GM19193 (cell line): ENCODE measurements around the gene CYB561D1.

Experiments
- POLR2A ChIP-seq: IDR thresholded peaks from 4 replicates; pipeline ENCODE4 v1.6.1; 2011; ENCODE audit not compliant: insufficient read depth, insufficient read length; ENCODE audit errors: extremely low read depth

CYB561D1 gene, protein sequence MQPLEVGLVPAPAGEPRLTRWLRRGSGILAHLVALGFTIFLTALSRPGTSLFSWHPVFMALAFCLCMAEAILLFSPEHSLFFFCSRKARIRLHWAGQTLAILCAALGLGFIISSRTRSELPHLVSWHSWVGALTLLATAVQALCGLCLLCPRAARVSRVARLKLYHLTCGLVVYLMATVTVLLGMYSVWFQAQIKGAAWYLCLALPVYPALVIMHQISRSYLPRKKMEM

DNA sequence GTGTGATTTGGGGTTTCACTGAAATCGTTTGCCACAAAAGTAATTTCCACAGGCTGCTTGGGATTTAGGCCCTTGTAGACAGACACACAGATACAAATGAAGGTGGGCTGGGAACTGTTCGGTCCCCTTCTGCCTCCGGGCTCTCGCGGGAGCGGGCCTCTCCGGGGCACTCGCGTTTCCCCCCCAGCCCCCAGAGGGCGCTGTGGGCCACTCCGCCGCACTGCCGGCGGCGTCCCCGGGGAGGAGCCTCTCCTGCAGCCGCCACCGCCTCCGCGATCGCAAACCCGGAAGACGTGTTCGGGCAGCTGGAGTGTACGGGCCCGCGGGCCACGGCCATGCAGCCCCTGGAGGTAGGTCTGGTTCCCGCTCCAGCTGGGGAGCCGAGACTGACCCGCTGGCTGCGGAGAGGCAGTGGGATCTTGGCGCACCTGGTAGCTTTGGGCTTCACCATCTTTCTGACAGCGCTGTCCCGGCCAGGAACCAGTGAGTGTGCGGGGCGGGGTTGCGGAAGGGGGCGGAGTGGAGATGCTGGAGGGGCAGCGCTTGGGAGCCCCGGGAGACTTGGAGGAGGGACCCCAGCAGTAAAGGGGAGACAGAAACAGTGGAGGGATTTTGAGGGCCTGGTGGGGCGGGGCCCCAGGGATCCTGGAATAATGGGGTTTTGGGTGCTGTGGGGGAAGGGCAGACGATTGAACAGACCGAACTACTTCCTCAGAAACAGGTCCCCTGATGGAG, at the start of gene CYB561D1:
TSS of gene CYB561D1 (plus strand) at position 290 of the 735 bp plus-strand sequence. CDS start at position 336, 46 bp downstream.
- TF ChIP-seq POLR2A = peak; percentile 88

- TF ChIP-seq POLR2A = no peak
Observed at GRCh38 chr1:109444346-109444745, 49.5 kb upstream of the CYB561D1 start.

- TF ChIP-seq POLR2A = no peak
Observed at GRCh38 chr1:109447524-109447923, 46.4 kb upstream of the CYB561D1 start.

GRCh38 chr1:109454497-109455133, 39.3 kb upstream of the CYB561D1 start:
- no peak for TF ChIP-seq POLR2A

DNA sequence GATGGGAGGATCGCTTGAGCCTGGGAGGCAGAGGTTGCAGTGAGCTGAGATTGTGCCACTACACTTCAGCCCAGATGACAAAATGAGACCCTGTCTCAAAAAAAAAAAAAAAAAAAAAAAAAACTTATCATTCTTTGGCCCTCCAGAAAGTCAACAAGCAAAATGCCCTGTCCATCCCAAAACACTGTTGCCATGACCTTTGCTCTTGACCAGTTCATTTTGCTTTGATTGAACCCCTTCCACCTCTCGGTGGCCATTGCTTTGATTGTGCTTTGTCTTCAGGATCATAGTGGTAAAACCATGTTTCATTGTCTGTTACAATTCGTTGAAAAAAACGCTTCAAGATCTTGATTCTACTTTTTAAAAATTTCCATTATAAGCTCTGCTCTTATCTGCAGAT, 36.1 kb upstream of the CYB561D1 start:
- no peak for TF ChIP-seq POLR2A

DNA sequence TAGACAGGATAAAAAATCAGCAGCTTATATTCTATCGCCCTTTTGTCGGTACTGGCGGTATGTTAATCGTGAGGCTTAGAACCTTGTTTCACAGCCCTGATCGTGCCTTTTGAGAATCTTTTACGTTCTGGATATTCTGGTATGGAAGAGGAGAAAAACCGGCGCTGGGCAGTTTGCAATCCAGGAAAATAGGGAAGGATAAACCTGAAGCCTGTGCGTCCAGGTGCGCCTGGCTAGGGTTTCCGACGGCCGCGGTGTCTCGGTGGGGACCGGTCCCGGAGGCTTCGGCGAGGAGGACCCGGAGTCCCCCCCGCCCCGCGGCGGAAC, 27.8 kb upstream of the CYB561D1 start:
- TF ChIP-seq POLR2A = no peak

DNA sequence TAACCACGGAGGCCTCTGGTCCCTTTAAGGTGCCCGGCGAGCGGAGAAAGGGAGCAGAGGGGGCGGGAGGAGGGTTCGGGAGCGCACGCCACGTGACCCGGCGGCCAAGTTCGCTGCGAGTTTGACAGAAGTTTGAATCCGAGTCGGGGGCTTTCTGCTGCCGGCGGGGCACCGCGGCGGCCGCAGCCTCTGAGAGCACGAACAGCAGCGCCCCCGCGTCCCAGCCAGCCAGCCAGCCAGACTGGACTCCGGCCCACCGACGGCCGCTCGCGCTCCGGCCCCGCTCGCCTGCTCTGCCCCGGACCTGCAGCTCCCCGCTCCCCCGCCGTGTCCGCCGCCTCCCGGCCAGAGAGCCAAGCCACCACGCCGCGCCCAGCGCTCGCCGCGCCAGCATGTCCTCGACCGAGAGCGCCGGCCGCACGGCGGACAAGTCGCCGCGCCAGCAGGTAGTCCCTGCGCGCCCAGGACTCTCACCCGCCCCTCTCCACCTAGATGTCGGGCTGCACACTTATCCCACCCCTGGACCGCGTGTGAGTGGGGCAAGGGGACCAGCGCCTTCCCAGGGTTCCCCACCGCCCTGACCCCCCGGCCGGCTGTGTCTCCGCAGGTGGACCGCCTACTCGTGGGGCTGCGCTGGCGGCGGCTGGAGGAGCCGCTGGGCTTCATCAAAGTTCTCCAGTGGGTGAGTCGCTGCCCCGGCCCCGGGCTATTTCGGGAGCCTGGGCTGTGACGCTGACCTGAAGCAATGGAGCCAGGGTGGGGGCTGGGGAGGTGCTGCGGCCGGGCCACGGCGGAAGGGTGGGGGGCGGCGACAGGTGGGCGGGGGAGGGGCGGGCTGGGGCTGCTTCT, 27.2 kb upstream of the CYB561D1 start, which contains the start of gene SYPL2:
TSS of gene SYPL2 (plus strand) at position 95 of the 849 bp plus-strand sequence. CDS start at position 393, 298 bp downstream.
- TF ChIP-seq POLR2A = no peak

DNA sequence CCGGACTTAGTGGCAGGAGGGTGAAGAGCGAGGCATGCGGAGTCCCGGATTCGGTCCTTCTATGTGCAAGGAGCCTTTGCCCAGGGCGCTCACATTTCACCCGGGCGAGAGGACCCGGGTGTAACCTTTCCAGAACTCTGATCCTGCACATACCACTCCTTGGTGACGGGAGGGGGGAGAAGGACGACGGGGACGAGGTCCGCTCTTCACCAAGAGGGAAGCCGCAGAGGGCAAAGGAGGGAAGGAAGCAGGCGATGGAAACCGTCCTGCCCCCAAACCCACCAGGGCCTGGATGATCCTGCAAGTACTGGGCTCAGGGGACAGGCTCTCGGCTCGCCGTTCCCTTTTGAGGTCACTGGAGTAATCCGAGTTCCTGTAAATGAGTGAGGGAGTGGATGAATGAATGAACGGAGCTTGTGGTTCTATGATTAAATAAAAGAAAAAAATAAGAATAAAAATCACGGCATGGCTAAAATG, 26.6 kb upstream of the CYB561D1 start:
- no peak for TF ChIP-seq POLR2A

- no peak for TF ChIP-seq POLR2A
Observed at GRCh38 chr1:109468061-109468460, 25.8 kb upstream of the CYB561D1 start.

GRCh38 chr1:109468903-109469302, 25.0 kb upstream of the CYB561D1 start:
- TF ChIP-seq POLR2A = no peak

DNA sequence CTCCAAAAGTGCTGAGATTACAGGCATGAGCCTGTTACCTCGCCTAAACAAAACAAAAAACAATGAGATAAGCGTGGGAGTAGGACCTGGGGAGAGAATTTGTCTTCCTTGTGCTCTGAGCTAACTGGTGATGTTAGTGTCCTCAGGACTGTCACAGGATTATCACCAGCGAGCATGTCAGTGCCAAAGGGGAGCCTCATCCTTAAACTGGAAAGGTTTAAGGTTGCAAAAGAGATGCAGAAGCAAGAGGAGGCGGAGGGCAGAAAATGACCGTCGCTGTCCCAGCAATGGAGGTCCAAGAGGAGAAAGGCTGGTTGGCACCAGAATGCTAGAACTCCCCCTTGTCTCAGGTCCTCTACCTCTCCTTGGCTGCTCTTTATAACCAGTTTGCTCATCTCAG, 23.6 kb upstream of the CYB561D1 start:
- TF ChIP-seq POLR2A = no peak

GRCh38 chr1:109472779-109473178, 21.1 kb upstream of the CYB561D1 start:
- no peak for TF ChIP-seq POLR2A

GRCh38 chr1:109474697-109475096, 19.2 kb upstream of the CYB561D1 start:
- TF ChIP-seq POLR2A = no peak

GRCh38 chr1:109475261-109475660, 18.6 kb upstream of the CYB561D1 start:
- no peak for TF ChIP-seq POLR2A

GRCh38 chr1:109476825-109477224, 17.1 kb upstream of the CYB561D1 start:
- no peak for TF ChIP-seq POLR2A

DNA sequence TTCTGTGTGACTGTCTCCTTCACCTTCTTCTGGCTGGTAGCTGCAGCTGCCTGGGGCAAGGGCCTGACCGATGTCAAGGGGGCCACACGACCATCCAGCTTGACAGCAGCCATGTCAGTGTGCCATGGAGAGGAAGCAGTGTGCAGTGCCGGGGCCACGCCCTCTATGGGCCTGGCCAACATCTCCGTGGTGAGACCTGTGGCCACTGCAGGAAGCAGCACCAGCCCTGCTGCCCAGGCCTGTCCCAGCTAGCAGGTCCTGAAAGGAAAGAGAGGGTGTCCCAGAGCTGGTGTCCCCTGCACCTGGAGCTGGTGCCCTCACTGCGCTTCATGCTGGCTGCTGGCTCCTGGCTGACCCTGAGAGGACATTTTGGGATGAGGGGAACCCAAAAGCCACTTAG, 16.1 kb upstream of the CYB561D1 start:
- TF ChIP-seq POLR2A = no peak

DNA sequence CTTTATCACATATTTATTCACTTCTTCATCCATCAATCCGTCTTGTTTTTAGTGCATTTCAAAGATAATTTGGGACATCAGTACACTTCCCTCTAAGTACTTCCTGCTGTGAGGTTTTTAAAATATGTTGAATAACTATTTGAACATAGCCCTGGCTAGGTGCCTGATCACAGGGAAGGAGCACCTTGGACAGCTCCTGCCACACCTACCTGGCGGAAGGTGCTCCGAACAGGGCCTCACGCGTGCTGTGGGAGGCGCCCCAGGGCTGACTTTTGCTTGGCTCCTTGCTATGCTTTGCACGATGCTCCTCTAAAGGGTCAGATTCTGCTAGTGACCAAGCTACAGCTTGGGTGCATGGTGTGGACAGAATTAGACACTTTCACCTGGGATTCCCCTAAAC, 15.1 kb upstream of the CYB561D1 start:
- TF ChIP-seq POLR2A = no peak
